Esophagus muscularis mucosa (tissue), 4 donors: Measurements from ENCODE around the gene GALNT13. TPM values are rescaled to one million over a fixed set of nuclear protein-coding genes. Genes with fewer than 3 reads are reported as not detected.

Source experiments
- DNase-seq: peaks from one replicate; pipeline ENCODE4 v3.0.0-alpha.2; 2017; ENCODE audit errors: extremely low spot score
- H3K27ac ChIP-seq, 4 donors: fragments of 200-600 bp; sonication (generic); replicated peaks in 1 of 4; 1 replicate in 3 of 4; 2 replicates in 1 of 4; pipeline ENCODE4 v1.5.1; 2016 to 2019; ENCODE audit warnings: mild to moderate bottlenecking in 1 of 4
- H3K27me3 ChIP-seq, 4 donors: fragments of 200-600 bp; sonication (generic); one replicate each; pipeline versions ENCODE4 v1.5.1 to v1.6.0; 2016 to 2019
- H3K36me3 ChIP-seq, 4 donors: fragments of 200-600 bp; sonication (generic); one replicate each; pipeline ENCODE4 v1.5.1; 2016 to 2019
- H3K4me1 ChIP-seq, 4 donors: fragments of 200-600 bp; sonication (generic); one replicate each; pipeline ENCODE4 v1.5.1; 2016 to 2019
- H3K4me3 ChIP-seq, 4 donors: fragments of 200-600 bp; sonication (generic); 1 replicate in 2 of 4; 2 replicates in 2 of 4; pipeline ENCODE4 v1.5.1; 2016 to 2019; ENCODE audit warnings: mild to moderate bottlenecking in 4 of 4, moderate library complexity in 1 of 4
- H3K9me3 ChIP-seq, 4 donors: fragments of 200-600 bp; sonication (generic); 1 replicate in 3 of 4; 2 replicates in 1 of 4; pipeline ENCODE4 v1.5.1; 2016 to 2019
- EP300 ChIP-seq: sonication (generic); formaldehyde crosslinking; IDR thresholded peaks from one replicate; pipeline ENCODE4 v1.6.1; 2017; ENCODE audit warnings: antibody characterized with exemption
- POLR2A ChIP-seq: fragments of 450-650 bp; IDR thresholded peaks from one replicate; pipeline ENCODE4 v1.6.1; 2017; ENCODE audit warnings: antibody characterized with exemption, moderate library complexity, mild to moderate bottlenecking, low read depth
- POLR2AphosphoS5 ChIP-seq, 2 donors: sonication (generic); formaldehyde crosslinking; IDR thresholded peaks; one replicate each; pipeline ENCODE4 v1.6.1; 2017; ENCODE audit warnings: antibody characterized with exemption in 2 of 2
- WGBS: methylation state at CpG from one replicate; pipeline ENCODE4 v1.1.5; 2018; 5-methylcytosine and 5-hydroxymethylcytosine counted together
- intact Hi-C: fragments of 100-400 bp; cut with DNase I; formaldehyde crosslinking; loops from one replicate; pipeline ENCODE4 v1.15.1; 2023
- total RNA-seq, 4 donors: library from RNA; depleted of rRNA; stranded (reverse); fragments of >200 nt; gene quantifications; one replicate each; pipeline versions ENCODE4 v1.1.0 to v1.2.1, GENCODE V29; 2016
- TF ChIP-seq, protein P1 (sequence below), 3 experiments: fragments of 200-600 bp in 2 of 3; fragments of 450-650 bp in 1 of 3; sonication (generic) in 2 of 3; IDR thresholded peaks; one replicate each; pipeline ENCODE4 v1.5.1; 2017 to 2019; ENCODE audit warnings: antibody characterized with exemption in 3 of 3, mild to moderate bottlenecking in 2 of 3, moderate library complexity in 1 of 3

GALNT13 gene
- total RNA-seq, 4 donors from 2014 or later, result 0.34 to 0.50 (median 0.40) TPM

DNA sequence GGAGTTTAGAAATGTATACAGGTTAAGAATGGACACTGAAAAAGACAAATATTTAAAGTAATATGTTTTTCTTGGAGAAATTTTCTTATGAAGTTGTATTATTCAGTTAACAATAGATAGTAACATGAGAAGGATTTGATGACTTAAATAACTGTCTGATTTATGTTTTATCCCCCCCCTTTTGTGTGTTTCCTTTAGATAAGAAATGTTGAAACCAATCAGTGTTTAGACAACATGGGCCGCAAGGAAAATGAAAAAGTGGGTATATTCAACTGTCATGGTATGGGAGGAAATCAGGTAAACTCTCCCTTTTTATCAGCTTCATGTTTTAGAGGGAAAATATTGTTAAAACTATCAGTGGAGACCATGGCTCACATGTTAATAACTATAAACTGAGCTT lies 537.1 kb downstream of the GALNT13 start:
- no peaks in the 10 kb centered on the region for H3K27me3 ChIP-seq
- H3K4me3 ChIP-seq, result no peak overlapping the region
- intact Hi-C loops, result no loop called here
- no peaks in the 10 kb centered on the region for H3K4me1 ChIP-seq
- TF ChIP-seq, protein P1, sequence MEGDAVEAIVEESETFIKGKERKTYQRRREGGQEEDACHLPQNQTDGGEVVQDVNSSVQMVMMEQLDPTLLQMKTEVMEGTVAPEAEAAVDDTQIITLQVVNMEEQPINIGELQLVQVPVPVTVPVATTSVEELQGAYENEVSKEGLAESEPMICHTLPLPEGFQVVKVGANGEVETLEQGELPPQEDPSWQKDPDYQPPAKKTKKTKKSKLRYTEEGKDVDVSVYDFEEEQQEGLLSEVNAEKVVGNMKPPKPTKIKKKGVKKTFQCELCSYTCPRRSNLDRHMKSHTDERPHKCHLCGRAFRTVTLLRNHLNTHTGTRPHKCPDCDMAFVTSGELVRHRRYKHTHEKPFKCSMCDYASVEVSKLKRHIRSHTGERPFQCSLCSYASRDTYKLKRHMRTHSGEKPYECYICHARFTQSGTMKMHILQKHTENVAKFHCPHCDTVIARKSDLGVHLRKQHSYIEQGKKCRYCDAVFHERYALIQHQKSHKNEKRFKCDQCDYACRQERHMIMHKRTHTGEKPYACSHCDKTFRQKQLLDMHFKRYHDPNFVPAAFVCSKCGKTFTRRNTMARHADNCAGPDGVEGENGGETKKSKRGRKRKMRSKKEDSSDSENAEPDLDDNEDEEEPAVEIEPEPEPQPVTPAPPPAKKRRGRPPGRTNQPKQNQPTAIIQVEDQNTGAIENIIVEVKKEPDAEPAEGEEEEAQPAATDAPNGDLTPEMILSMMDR (IDR thresholded peaks at IDR 0.05), result no peak
- TF ChIP-seq EP300, result no peak
- no peak for TF ChIP-seq POLR2AphosphoS5 (IDR thresholded peaks at IDR 0.05)
- H3K36me3 ChIP-seq, result no peaks in the 10 kb centered on the region
- H3K9me3 ChIP-seq, result no peaks in the 10 kb centered on the region
- 74% methylated on average over 1 of the region's 1 CpG for WGBS
- DNase-seq, result no peak
- H3K27ac ChIP-seq, result no peak overlapping the region

DNA sequence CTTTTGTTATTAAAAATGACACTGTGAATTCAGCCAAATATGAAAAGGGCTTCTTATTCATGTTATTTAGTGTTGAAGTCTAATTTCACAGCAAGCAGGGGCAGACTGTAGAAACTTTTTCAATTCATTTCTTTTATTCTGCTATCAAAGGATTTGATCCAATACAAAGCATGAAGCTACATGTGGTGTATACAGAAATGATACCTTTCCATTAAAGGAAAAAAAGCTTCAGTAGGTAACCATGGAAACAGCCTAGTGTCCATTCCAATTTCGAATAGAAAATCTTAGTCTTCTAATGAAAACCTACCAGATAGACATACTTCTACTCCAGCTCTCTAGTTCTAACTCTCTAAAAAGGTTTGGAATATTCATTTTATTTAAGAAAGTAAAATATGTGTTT lies 550.5 kb downstream of the GALNT13 start:
- intact Hi-C loops, result no loop called here
- DNase-seq, result no peak
- Histone ChIP-seq H3K27ac (no peak overlapping the region), H3K27me3 (no peaks in the 10 kb centered on the region), H3K4me3 (no peak overlapping the region), H3K9me3 (no peaks in the 10 kb centered on the region), H3K4me1 (no peaks in the 10 kb centered on the region), H3K36me3 (no peaks in the 10 kb centered on the region)
- TF ChIP-seq POLR2AphosphoS5 (IDR thresholded peaks at IDR 0.05) (no peak), EP300 (no peak), POLR2A (no peak)
- TF ChIP-seq, protein P1 (IDR thresholded peaks at IDR 0.05), result no peak
- 80% methylated on average over 1 of the region's 1 CpG for WGBS

DNA sequence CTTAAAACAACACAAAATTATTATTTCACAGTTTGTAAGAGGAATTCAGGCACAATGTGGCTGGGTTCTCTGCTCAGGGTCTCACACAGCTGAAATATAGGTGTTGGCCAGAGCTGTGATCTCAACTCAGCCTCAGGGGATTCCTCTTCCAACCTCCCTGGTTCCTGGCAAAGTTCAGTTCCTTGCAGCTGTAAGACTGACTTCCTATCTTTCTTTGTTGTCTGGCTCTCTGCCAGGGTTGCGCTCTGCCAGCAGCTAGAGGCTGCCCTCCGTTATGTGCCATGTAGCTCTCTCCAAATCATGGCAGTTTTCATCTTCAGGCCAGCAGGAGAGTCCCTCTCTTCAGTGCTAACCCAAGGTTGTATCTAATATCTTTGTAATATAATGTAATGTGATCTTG lies 554.3 kb downstream of the GALNT13 start:
- no peaks in the 10 kb centered on the region for H3K36me3 ChIP-seq
- no peak for DNase-seq
- H3K27ac ChIP-seq, result no peak overlapping the region
- intact Hi-C loops, result no loop called here
- no peaks in the 10 kb centered on the region for H3K9me3 ChIP-seq
- 36% methylated on average over 2 of the region's 2 CpGs for WGBS
- H3K4me3 ChIP-seq, result no peak overlapping the region
- H3K27me3 ChIP-seq, result no peaks in the 10 kb centered on the region
- no peaks in the 10 kb centered on the region for H3K4me1 ChIP-seq
- TF ChIP-seq POLR2AphosphoS5 (IDR thresholded peaks at IDR 0.05) (no peak), EP300 (no peak), POLR2A (no peak)
- TF ChIP-seq, protein P1 (IDR thresholded peaks at IDR 0.05), result no peak

DNA sequence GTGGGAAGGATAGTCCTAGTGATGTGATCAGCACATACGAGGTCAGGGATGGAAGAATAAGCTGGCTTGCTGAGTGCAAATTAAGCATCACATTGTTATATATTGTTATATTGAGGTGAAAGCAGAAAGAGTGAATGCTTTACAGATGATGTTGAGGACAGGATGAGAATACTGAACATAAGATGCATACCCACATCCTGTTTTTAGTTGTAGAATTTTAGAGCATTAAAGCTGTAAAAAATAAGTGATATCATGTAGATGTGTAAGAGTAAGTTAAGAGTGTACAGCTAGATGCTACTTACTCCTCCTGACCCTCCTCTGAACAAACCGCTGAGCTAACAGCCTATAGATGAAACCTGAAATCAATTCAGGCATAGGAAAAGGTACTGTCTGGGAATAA lies 555.7 kb downstream of the GALNT13 start:
- Histone ChIP-seq H3K4me3 (no peak overlapping the region), H3K27ac (no peak overlapping the region), H3K4me1 (no peaks in the 10 kb centered on the region), H3K36me3 (no peaks in the 10 kb centered on the region), H3K27me3 (no peaks in the 10 kb centered on the region), H3K9me3 (no peaks in the 10 kb centered on the region)
- WGBS, result 83% methylated on average over 2 of the region's 2 CpGs
- TF ChIP-seq POLR2A (no peak), POLR2AphosphoS5 (IDR thresholded peaks at IDR 0.05) (no peak), EP300 (no peak)
- TF ChIP-seq, protein P1 (IDR thresholded peaks at IDR 0.05), result no peak
- intact Hi-C loops, result no loop called here
- DNase-seq, result no peak

DNA sequence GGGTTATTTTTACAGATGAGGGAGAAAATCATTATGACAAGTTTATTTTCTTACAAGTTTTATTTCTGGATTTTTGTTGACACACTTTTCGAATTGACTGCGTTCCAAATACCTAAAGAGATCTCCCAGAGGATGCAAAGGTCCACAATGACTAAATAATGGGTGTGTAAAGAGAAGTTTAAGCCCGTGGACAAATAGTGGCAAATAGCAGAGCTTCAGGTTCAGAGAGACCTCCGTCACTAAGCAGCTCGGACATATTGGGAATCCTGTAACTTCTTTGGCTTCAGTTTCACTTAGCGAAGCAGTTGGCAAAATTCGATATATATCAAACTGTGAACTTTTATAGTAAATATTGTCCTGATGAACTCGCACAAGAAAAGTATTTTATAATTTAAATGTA lies 556.3 kb downstream of the GALNT13 start:
- Histone ChIP-seq H3K27me3 (no peaks in the 10 kb centered on the region), H3K27ac (no peak overlapping the region), H3K9me3 (no peaks in the 10 kb centered on the region), H3K4me3 (no peak overlapping the region), H3K36me3 (no peaks in the 10 kb centered on the region), H3K4me1 (no peaks in the 10 kb centered on the region)
- WGBS, result 91% methylated on average over 8 of the region's 8 CpGs
- no peak for DNase-seq
- TF ChIP-seq, protein P1 (IDR thresholded peaks at IDR 0.05), result no peak
- TF ChIP-seq POLR2AphosphoS5 (IDR thresholded peaks at IDR 0.05) (no peak), EP300 (no peak), POLR2A (no peak)
- intact Hi-C loops, result no loop called here
